Endothelial cell of umbilical vein (primary cell): ENCODE results near the gene NRBF2. TPM values are rescaled to one million over a fixed set of nuclear protein-coding genes. Genes with fewer than 3 reads are reported as not detected.

Experiments
- BruUV-seq: library from RNA; stranded (reverse); fragments of 400-500 nt; replicated peaks from 2 replicates; lab custom pipeline; 2021; lab: Mats Ljungman, UMichigan
- CTCF ChIA-PET: fragments of 300-600, 350-600 bp; sonication (Branson Sonifier 250); formaldehyde crosslinking; loops from one replicate; lab custom pipeline; 2021; ENCODE audit warnings: antibody characterized with exemption, inconsistent platforms; lab: Charles Lee
- POLR2A ChIA-PET: fragments of 300-600, 350-600 bp; sonication (Branson Sonifier 250); formaldehyde crosslinking; loops from one replicate; lab custom pipeline; 2021; ENCODE audit warnings: antibody characterized with exemption, inconsistent platforms; lab: Charles Lee
- DNase-seq: peaks from one replicate; pipeline ENCODE4 v3.0.0-alpha.2; 2011; ENCODE audit warnings: low read depth, low spot score
- FAIRE-seq: peaks from 2 replicates; lab custom pipeline; 2011; peaks lifted over from hg19 to GRCh38; lab: Jason Lieb, UNC
- H2AFZ ChIP-seq: 2 replicates; pipeline ENCODE4 v1.6.0; 2012; ENCODE audit warnings: low read depth, low read length, control low read depth, inconsistent platforms
- H3K27ac ChIP-seq: 2 replicates; pipeline ENCODE4 v1.5.1; 2011; ENCODE audit warnings: low read depth, mild to moderate bottlenecking, control low read depth, low read length, moderate library complexity; ENCODE audit not compliant: insufficient read depth
- H3K27me3 ChIP-seq, 2 experiments: 2 replicates each; pipeline versions ENCODE4 v1.6.0 to v1.6.1; 2011; ENCODE audit warnings: low read length in 2 of 2, mixed read lengths in 1 of 2; ENCODE audit not compliant: control insufficient read depth in 2 of 2, insufficient read depth in 2 of 2
- H3K36me3 ChIP-seq, 2 experiments: 2 replicates in 1 of 2; 3 replicates in 1 of 2; pipeline ENCODE4 v1.5.1; 2011; ENCODE audit warnings: low read length in 2 of 2, mild to moderate bottlenecking in 1 of 2, moderate library complexity in 1 of 2; ENCODE audit not compliant: control insufficient read depth in 2 of 2, insufficient read depth in 2 of 2; ENCODE audit errors: extremely low read depth in 1 of 2
- H3K4me1 ChIP-seq: 3 replicates; pipeline ENCODE4 v1.5.1; 2011; ENCODE audit warnings: mild to moderate bottlenecking, low read length; ENCODE audit not compliant: control insufficient read depth, insufficient read depth; ENCODE audit errors: extremely low read depth
- H3K4me2 ChIP-seq: 2 replicates; pipeline ENCODE4 v1.6.1; 2011; ENCODE audit warnings: low read length, control low read depth, mixed read lengths; ENCODE audit not compliant: insufficient read depth
- H3K4me3 ChIP-seq, 3 experiments: fragments of 200-600 bp in 1 of 3; sonication (generic), shearing (Covaris generic) in 1 of 3; replicated peaks in 1 of 3; 2 replicates each; pipeline ENCODE4 v1.5.1; 2011 to 2016; ENCODE audit warnings: control low read depth in 3 of 3, low read length in 3 of 3, mild to moderate bottlenecking in 2 of 3, inconsistent platforms in 1 of 3, low read depth in 1 of 3, moderate library complexity in 1 of 3; ENCODE audit not compliant: insufficient read depth in 1 of 3
- H3K79me2 ChIP-seq: 2 replicates; pipeline ENCODE4 v1.6.0; 2012; ENCODE audit warnings: low read length, inconsistent platforms; ENCODE audit not compliant: control insufficient read depth, insufficient read depth
- H3K9ac ChIP-seq: replicated peaks from 2 replicates; pipeline ENCODE3; 2011; ENCODE audit warnings: low read length, control low read depth; ENCODE audit not compliant: insufficient read depth; ENCODE audit errors: extremely low read depth
- H3K9me1 ChIP-seq: replicated peaks from 3 replicates; pipeline ENCODE4 v1.6.0; 2011; ENCODE audit warnings: mild to moderate bottlenecking, low read length; ENCODE audit not compliant: control insufficient read depth, insufficient read depth; ENCODE audit errors: extremely low read depth
- H3K9me3 ChIP-seq: replicated peaks from 2 replicates; pipeline ENCODE4 v1.5.1; 2012; ENCODE audit warnings: low read length, inconsistent platforms; ENCODE audit not compliant: control insufficient read depth, insufficient read depth
- H4K20me1 ChIP-seq: replicated peaks from 2 replicates; pipeline ENCODE3; 2011; ENCODE audit warnings: mild to moderate bottlenecking, low read length; ENCODE audit not compliant: control insufficient read depth, insufficient read depth; ENCODE audit errors: extremely low read depth
- EZH2 ChIP-seq: IDR thresholded peaks from 2 replicates; pipeline ENCODE4 v1.6.1; 2012; ENCODE audit warnings: borderline replicate concordance, low read depth, mild to moderate bottlenecking, moderate library complexity, low read length, inconsistent platforms; ENCODE audit not compliant: severe bottlenecking
- FOS ChIP-seq: IDR thresholded peaks from 2 replicates; pipeline ENCODE4 v1.6.1; 2011; ENCODE audit warnings: mild to moderate bottlenecking, low read length, moderate library complexity, borderline replicate concordance; ENCODE audit not compliant: insufficient read depth
- GATA2 ChIP-seq: IDR thresholded peaks from 2 replicates; pipeline ENCODE4 v1.7.0; 2011; ENCODE audit warnings: low read depth, mild to moderate bottlenecking, moderate library complexity, mixed read lengths, low read length; ENCODE audit not compliant: insufficient read length, insufficient read depth
- JUN ChIP-seq: IDR thresholded peaks from 2 replicates; pipeline ENCODE4 v1.6.1; 2011; ENCODE audit warnings: borderline replicate concordance, low read depth; ENCODE audit not compliant: insufficient read length, insufficient read depth
- MYC ChIP-seq: IDR thresholded peaks from one replicate; pipeline ENCODE4 v1.6.1; 2011; ENCODE audit warnings: mild to moderate bottlenecking, low read depth, low read length
- POLR2A ChIP-seq: IDR thresholded peaks from 2 replicates; pipeline ENCODE4 v1.6.1; 2012; ENCODE audit warnings: low read depth, mild to moderate bottlenecking, control low read depth, low read length
- POLR2AphosphoS5 ChIP-seq: IDR thresholded peaks from 2 replicates; pipeline ENCODE4 v1.6.1; 2012; ENCODE audit warnings: low read depth, mild to moderate bottlenecking, control low read depth, low read length, moderate library complexity; ENCODE audit not compliant: insufficient read depth
- dilution Hi-C: fragments of 300-500 bp; cut with MboI; formaldehyde crosslinking; loops from one replicate; pipeline ENCODE4 v1.15.0; 2019; ENCODE audit warnings: low sequenced_read_pairs; ENCODE audit not compliant: extremely low pct_ligation_motif_present
- intact Hi-C: fragments of 100-400 bp; cut with micrococcal nuclease; formaldehyde crosslinking; loops from one replicate; pipeline ENCODE4 v1.10.0; 2022
- polyA plus RNA-seq, 4 experiments: library from polyadenylated mRNA; depleted of rRNA in 3 of 4; stranded (reverse) in 3 of 4; unstranded in 1 of 4; fragments of >200 nt; gene quantifications; 2 replicates each; pipeline versions ENCODE4 v1.2.1 to v1.2.3, GENCODE V29; 2011 to 2012; ENCODE audit warnings: missing spikeins in 1 of 4
- total RNA-seq: library from RNA; stranded (reverse); gene quantifications from 2 replicates; pipeline ENCODE4 v1.2.3, GENCODE V29; 2021
- TF ChIP-seq, protein P1 (sequence below), 2 donors: IDR thresholded peaks; 1 replicate in 1 of 2; 2 replicates in 1 of 2; pipeline ENCODE4 v1.5.1; 2011; ENCODE audit warnings: low read length in 2 of 2, mild to moderate bottlenecking in 2 of 2, moderate library complexity in 2 of 2, control low read depth in 1 of 2, inconsistent platforms in 1 of 2, low read depth in 1 of 2; ENCODE audit not compliant: insufficient read depth in 1 of 2; ENCODE audit errors: extremely low read depth in 1 of 2
- TF ChIP-seq, protein P2 (sequence below): IDR thresholded peaks from 2 replicates; pipeline ENCODE4 v1.6.1; 2011; ENCODE audit not compliant: insufficient read depth, insufficient read length

Gene NRBF2
- total and polyA plus RNA-seq, 2 donors (not counting 3 experiments of a cell fraction or from before 2014, with no cell fraction given), result 7.6 to 17.7 TPM

DNA sequence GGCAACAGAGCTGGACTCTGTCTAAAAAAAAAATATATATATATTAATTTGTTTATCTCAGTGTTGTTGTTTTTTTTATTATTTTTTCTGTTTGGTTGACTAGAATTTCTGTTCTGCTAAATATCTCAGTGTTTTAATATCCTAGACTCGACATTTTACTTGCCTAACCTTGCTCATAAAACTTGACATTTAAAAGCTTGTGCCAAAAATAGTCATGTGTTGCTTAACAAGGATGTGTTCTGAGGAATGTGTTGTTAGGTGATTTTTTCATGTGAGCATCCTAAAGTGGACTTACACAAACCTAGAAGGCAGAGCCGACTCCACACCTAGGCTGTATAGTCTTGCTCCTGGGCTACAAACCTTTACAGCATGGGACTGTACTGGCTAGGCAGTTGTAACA is 23.1 kb downstream of the NRBF2 start:
- FAIRE-seq (no peak), DNase-seq (no peak)
- ChIA-PET POLR2A (no interaction called here), CTCF (interaction anchor here (0.9 to 5.0 kb wide), 12 partner anchors 11 to 718 kb away, joined by 3 to 74 read pairs (median 22); partner anchors contain the start of gene NRBF2)
- no peaks in the 10 kb centered on the region for H4K20me1 ChIP-seq
- H3K9ac ChIP-seq, result no peak overlapping the region
- no peak overlapping the region for H3K4me2 ChIP-seq
- H3K4me3 ChIP-seq, result no peak overlapping the region
- no peaks in the 10 kb centered on the region for H3K9me1 ChIP-seq
- no TSS peak for BruUV-seq
- H3K27me3 ChIP-seq, result no peaks in the 10 kb centered on the region
- H3K27ac ChIP-seq, result no peak overlapping the region
- no peaks in the 10 kb centered on the region for H3K9me3 ChIP-seq
- H3K4me1 ChIP-seq, result no peaks in the 10 kb centered on the region
- TF ChIP-seq POLR2AphosphoS5 (no peak), FOS (no peak), GATA2 (no peak), EZH2 (no peak), POLR2A (no peak), JUN (no peak), MYC (no peak)
- TF ChIP-seq, protein P1, sequence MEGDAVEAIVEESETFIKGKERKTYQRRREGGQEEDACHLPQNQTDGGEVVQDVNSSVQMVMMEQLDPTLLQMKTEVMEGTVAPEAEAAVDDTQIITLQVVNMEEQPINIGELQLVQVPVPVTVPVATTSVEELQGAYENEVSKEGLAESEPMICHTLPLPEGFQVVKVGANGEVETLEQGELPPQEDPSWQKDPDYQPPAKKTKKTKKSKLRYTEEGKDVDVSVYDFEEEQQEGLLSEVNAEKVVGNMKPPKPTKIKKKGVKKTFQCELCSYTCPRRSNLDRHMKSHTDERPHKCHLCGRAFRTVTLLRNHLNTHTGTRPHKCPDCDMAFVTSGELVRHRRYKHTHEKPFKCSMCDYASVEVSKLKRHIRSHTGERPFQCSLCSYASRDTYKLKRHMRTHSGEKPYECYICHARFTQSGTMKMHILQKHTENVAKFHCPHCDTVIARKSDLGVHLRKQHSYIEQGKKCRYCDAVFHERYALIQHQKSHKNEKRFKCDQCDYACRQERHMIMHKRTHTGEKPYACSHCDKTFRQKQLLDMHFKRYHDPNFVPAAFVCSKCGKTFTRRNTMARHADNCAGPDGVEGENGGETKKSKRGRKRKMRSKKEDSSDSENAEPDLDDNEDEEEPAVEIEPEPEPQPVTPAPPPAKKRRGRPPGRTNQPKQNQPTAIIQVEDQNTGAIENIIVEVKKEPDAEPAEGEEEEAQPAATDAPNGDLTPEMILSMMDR (IDR thresholded peaks at IDR 0.05; ENCODE audit: extremely low read depth in 1 of 2, insufficient read depth in 1 of 2, low read depth in 1 of 2, low read length in 2 of 2), result no peak
- TF ChIP-seq, protein P2, sequence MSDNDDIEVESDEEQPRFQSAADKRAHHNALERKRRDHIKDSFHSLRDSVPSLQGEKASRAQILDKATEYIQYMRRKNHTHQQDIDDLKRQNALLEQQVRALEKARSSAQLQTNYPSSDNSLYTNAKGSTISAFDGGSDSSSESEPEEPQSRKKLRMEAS, result no peak
- dilution Hi-C loops, result no loop called here
- peaks cover 0 to 2% of the 10 kb centered on the region in 2 experiments for H3K36me3 ChIP-seq
- no peaks in the 10 kb centered on the region for H3K79me2 ChIP-seq
- intact Hi-C loops, result loop anchor here (5.0 kb wide), 2 partner anchors 149 to 889 kb away; partner anchors contain the start of gene RTKN2
- H2AFZ ChIP-seq, result no peak overlapping the region
